NCI-H1417 (cell line): ENCODE data around the gene SAMD11.
"Not testable (repeated sequence)": the region's sequence is repeated elsewhere in the genome, so short reads cannot be mapped to it uniquely, and the experiment has no call there.

Experiments used
- DNase-seq, 3 experiments: peaks; one replicate each; lab custom pipeline; 2025; lab: John Stamatoyannopoulos, UW

Gene SAMD11

GRCh38 chr1:974687-975328 lies 51.1 kb downstream of the SAMD11 start:
- DNase-seq, result no peak

GRCh38 chr1:975365-975764 lies 51.6 kb downstream of the SAMD11 start:
- DNase-seq, result no peak

GRCh38 chr1:975896-976683 lies 52.4 kb downstream of the SAMD11 start:
- DNase-seq, result peak; percentile 78 to 83 (median 80)

GRCh38 chr1:976791-977190 lies 53.1 kb downstream of the SAMD11 start:
- DNase-seq, result not testable (repeated sequence)

GRCh38 chr1:978069-978834 lies 54.5 kb downstream of the SAMD11 start:
- no peak for DNase-seq

- DNase-seq, result no peak
Measured at GRCh38 chr1:978835-979743, 55.4 kb downstream of the SAMD11 start.

GRCh38 chr1:979744-980072 lies 56.0 kb downstream of the SAMD11 start:
- no peak for DNase-seq

GRCh38 chr1:980137-980571 lies 56.4 kb downstream of the SAMD11 start:
- DNase-seq, result no peak

- DNase-seq, result no peak
Measured at GRCh38 chr1:980602-981395, 57.1 kb downstream of the SAMD11 start.

- DNase-seq, result no peak
Measured at GRCh38 chr1:981491-981954, 57.8 kb downstream of the SAMD11 start.

GRCh38 chr1:981955-982558 lies 58.3 kb downstream of the SAMD11 start, which contains the start of gene PERM1:
Gene PERM1 (minus strand): TSS chr1:982093. CDS start chr1:981029, 1,064 bp downstream.
- no peak for DNase-seq

GRCh38 chr1:982765-983436 lies 59.2 kb downstream of the SAMD11 start:
- DNase-seq, result peak in 1 of 3 experiments; percentile 6

- peak; percentile 7 to 46 (median 39) for DNase-seq
Measured at GRCh38 chr1:983798-984475, 60.2 kb downstream of the SAMD11 start.

- no peak for DNase-seq
Measured at GRCh38 chr1:984476-984814, 60.7 kb downstream of the SAMD11 start.

GRCh38 chr1:985126-985525 lies 61.4 kb downstream of the SAMD11 start:
- no peak for DNase-seq

GRCh38 chr1:988061-988460 lies 64.3 kb downstream of the SAMD11 start:
- not testable (repeated sequence) for DNase-seq

- not testable (repeated sequence) for DNase-seq
Measured at GRCh38 chr1:991275-991674, 67.6 kb downstream of the SAMD11 start.

- DNase-seq, result no peak
Measured at GRCh38 chr1:991895-992294, 68.2 kb downstream of the SAMD11 start.

GRCh38 chr1:992362-992761 lies 68.6 kb downstream of the SAMD11 start:
- DNase-seq, result no peak
